H7 (cell line): Measurements from ENCODE around the gene APMAP. TPM values are rescaled to one million over a fixed set of nuclear protein-coding genes. Genes with fewer than 3 reads are reported as not detected.

Source experiments
- DNase-seq: peaks from one replicate; pipeline ENCODE4 v3.0.0; 2012
- H3K27me3 ChIP-seq: 2 replicates; pipeline ENCODE4 v1.6.0; 2011; ENCODE audit warnings: mild to moderate bottlenecking, low read length; ENCODE audit not compliant: control insufficient read depth, insufficient read depth
- H3K36me3 ChIP-seq: replicated peaks from 2 replicates; pipeline ENCODE4 v1.5.1; 2011; ENCODE audit warnings: low read length; ENCODE audit not compliant: control insufficient read depth, insufficient read depth
- H3K4me3 ChIP-seq: 2 replicates; pipeline ENCODE4 v1.5.1; 2011; ENCODE audit warnings: low read depth, mild to moderate bottlenecking, control low read depth, low read length, moderate library complexity; ENCODE audit not compliant: insufficient read depth
- total RNA-seq: library from RNA; depleted of rRNA; stranded (reverse); fragments of >200 nt; shearing (Covaris generic); gene quantifications from 2 replicates; pipeline ENCODE4 v1.2.3, GENCODE V29; 2014; rRNA removed

Gene APMAP
- 63.5 and 69.0 TPM in 2 replicates for total RNA-seq

GRCh38 chr20:24992487-24993205 is at the start of gene APMAP:
Gene APMAP (minus strand): TSS chr20:24992751. CDS start chr20:24992688, 63 bp downstream.
- H3K4me3 ChIP-seq = peak within 1 kb of the TSS; percentile 89
- H3K27me3 ChIP-seq = no peaks in the 10 kb centered on the region; the same call in 1 of the 2 replicates
- peak; percentile 98 for DNase-seq
- no peaks in the 10 kb centered on the region for H3K36me3 ChIP-seq

- no peak overlapping the region for H3K4me3 ChIP-seq
- no peaks in the 10 kb centered on the region for H3K27me3 ChIP-seq
- DNase-seq = no peak
- no peaks in the 10 kb centered on the region for H3K36me3 ChIP-seq
These were observed 49.4 kb upstream of the APMAP start for GRCh38 chr20:25041813-25042530.

GRCh38 chr20:25040438-25040831 is 47.9 kb upstream of the APMAP start:
- Histone ChIP-seq H3K36me3 (no peaks in the 10 kb centered on the region), H3K27me3 (no peaks in the 10 kb centered on the region), H3K4me3 (no peak overlapping the region)
- DNase-seq = no peak

- no peak overlapping the region for H3K4me3 ChIP-seq
- H3K36me3 ChIP-seq = no peaks in the 10 kb centered on the region
- DNase-seq = no peak
- no peaks in the 10 kb centered on the region for H3K27me3 ChIP-seq
These were observed 47.3 kb upstream of the APMAP start for GRCh38 chr20:25039697-25040437.

GRCh38 chr20:25038591-25039015 is 46.1 kb upstream of the APMAP start:
- no peak for DNase-seq
- Histone ChIP-seq H3K4me3 (no peak overlapping the region), H3K36me3 (no peaks in the 10 kb centered on the region), H3K27me3 (no peaks in the 10 kb centered on the region)

GRCh38 chr20:25038103-25038410 is 45.5 kb upstream of the APMAP start:
- Histone ChIP-seq H3K36me3 (no peaks in the 10 kb centered on the region), H3K4me3 (no peak overlapping the region), H3K27me3 (no peaks in the 10 kb centered on the region; the same call in 1 of the 2 replicates)
- DNase-seq = no peak

- Histone ChIP-seq H3K4me3 (no peak overlapping the region), H3K27me3 (no peaks in the 10 kb centered on the region; the same call in 1 of the 2 replicates), H3K36me3 (no peaks in the 10 kb centered on the region)
- no peak for DNase-seq
These were observed 44.9 kb upstream of the APMAP start for GRCh38 chr20:25037288-25038102.

GRCh38 chr20:25036331-25036936 is 43.9 kb upstream of the APMAP start:
- DNase-seq = no peak
- Histone ChIP-seq H3K4me3 (no peak overlapping the region), H3K27me3 (no peaks in the 10 kb centered on the region; the same call in 1 of the 2 replicates), H3K36me3 (no peaks in the 10 kb centered on the region)

GRCh38 chr20:25035921-25036320 is 43.4 kb upstream of the APMAP start:
- no peak overlapping the region for H3K4me3 ChIP-seq
- no peaks in the 10 kb centered on the region for H3K36me3 ChIP-seq
- no peak for DNase-seq
- H3K27me3 ChIP-seq = no peaks in the 10 kb centered on the region; the same call in 1 of the 2 replicates

GRCh38 chr20:25033924-25034300 is 41.4 kb upstream of the APMAP start:
- no peak for DNase-seq
- Histone ChIP-seq H3K27me3 (no peaks in the 10 kb centered on the region; the same call in 1 of the 2 replicates), H3K4me3 (no peak overlapping the region), H3K36me3 (no peaks in the 10 kb centered on the region)

- no peaks in the 10 kb centered on the region; the same call in 1 of the 2 replicates for H3K27me3 ChIP-seq
- no peak overlapping the region for H3K4me3 ChIP-seq
- no peak for DNase-seq
- no peaks in the 10 kb centered on the region for H3K36me3 ChIP-seq
These were observed 40.8 kb upstream of the APMAP start for GRCh38 chr20:25033265-25033923.

GRCh38 chr20:25032478-25033264 is 40.1 kb upstream of the APMAP start:
- peak; percentile 77 for DNase-seq
- H3K27me3 ChIP-seq = no peaks in the 10 kb centered on the region; the same call in 1 of the 2 replicates
- no peaks in the 10 kb centered on the region for H3K36me3 ChIP-seq
- H3K4me3 ChIP-seq = no peak overlapping the region

GRCh38 chr20:25032065-25032477 is 39.5 kb upstream of the APMAP start:
- H3K4me3 ChIP-seq = no peak overlapping the region
- no peak for DNase-seq
- H3K36me3 ChIP-seq = no peaks in the 10 kb centered on the region
- H3K27me3 ChIP-seq = no peaks in the 10 kb centered on the region; the same call in 1 of the 2 replicates
